Pons (tissue), 1 donor: ENCODE measurements around the gene CEP128.
A peak's percentile ranks its signal among the peaks of the same experiment; 100 is the strongest.

Source experiments
- DNase-seq: peaks from one replicate; pipeline ENCODE4 v3.0.0-alpha.2; 2016; ENCODE audit warnings: low spot score

CEP128 gene

DNA sequence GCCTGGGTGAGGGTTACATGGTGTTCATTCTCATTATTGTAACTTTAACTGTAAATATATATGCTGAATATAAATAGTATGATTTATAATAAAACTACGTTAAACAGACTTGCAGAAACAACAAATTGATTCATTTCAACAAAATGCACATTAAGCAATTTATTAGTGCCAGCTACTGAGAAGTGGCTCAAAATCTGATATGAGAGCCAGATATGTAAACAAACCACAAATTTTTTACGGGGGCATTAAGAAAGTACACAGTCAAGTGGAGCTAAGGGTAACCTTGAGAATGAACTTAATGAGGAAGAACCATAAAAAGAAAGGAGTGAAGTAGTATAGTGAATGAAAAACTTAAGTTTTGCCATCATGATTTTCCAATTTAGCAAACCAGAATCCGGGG, 40.3 kb downstream of the CEP128 start:
- DNase-seq, result no peak

DNA sequence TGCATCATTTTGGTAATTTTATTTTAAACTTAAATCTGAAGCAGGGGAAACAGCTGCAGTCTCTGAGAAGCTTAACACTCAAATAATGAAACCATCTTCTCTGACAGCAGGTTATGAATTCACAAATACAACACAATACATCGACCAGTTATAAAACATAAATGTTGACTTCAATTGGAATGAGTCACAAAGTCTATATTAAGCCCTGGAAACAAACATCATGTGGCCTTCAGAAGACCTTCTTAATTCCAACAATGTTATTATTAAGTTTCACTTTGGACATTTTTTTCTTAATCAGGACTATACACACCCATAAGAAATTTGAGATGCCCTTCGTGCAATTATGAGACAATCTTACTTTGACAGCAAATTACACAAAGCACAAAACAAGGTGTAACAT, 68.9 kb downstream of the CEP128 start:
- DNase-seq, result no peak

DNA sequence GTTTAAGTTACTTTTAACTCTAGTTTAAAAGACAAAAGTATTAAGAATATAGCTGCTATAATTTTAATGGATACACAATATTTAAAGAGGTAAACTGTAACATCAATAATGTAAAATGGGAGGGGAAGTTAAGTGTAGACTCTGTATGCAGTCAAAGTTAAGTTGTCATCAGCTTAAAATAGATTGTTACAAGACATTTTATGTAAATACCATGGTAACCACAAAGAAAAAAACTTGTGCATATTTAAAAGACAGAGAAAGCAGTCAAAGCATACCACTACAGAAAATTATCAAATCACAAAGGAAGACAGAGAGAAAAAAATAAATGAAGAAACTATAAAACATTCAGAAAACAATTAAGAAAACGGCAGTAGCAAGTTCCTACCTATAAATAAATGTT, 73.3 kb downstream of the CEP128 start:
- DNase-seq, result no peak

DNA sequence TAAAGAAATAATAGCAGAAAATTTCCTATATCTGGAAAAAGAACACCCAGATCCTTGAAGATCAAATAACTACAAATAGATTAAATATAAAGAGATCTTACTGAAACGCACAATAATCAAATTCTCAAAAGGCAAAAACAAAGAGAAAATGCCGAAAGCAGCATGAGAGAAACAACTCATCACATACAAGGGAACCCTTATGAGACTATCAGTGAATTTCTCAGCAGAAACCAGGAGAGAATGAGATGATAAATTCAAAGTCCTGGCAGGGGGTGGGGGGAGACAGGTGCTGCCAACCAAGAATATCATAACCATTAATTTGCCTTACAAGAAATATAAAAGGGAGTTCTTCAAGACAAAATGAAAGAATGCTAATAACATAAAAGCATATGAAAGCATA, 73.7 kb downstream of the CEP128 start:
- DNase-seq, result no peak

DNA sequence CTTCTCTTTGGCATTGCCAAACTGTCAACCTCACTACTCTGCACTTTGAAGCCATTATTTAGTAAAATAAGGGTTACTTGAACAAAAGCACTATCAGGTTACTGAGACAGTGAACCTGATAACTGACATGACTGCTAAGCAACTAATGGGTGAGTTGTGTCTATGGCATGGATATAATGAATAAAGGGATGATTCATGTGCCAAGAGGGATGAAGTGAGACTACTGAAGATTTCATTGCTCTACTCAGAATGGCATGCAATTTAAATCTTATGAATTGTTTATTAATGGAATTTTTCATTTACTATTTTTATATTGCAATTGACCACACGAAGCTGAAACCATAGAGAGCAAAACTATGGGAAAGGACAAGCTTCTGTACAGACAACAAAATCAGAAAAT, 74.4 kb downstream of the CEP128 start:
- no peak for DNase-seq

DNA sequence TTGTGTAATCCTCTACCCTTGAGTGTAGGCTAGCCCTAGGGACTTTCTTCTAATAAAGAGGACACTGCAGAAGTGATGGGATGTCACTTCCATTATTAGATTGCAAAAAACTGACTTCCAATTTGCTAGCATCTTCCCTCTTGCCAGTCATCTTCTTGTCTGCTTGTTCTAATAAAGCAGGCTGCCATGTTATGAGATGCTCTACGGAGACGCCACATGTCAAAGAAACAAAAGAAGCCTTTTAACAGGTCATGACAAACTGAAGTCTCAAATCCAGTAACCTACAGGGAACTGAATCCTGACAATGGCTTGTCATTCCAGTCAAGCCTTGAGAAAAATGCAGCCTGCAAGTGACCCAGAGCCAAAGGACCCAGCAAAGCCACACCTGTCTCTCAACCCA, 76.0 kb downstream of the CEP128 start:
- DNase-seq, result no peak

DNA sequence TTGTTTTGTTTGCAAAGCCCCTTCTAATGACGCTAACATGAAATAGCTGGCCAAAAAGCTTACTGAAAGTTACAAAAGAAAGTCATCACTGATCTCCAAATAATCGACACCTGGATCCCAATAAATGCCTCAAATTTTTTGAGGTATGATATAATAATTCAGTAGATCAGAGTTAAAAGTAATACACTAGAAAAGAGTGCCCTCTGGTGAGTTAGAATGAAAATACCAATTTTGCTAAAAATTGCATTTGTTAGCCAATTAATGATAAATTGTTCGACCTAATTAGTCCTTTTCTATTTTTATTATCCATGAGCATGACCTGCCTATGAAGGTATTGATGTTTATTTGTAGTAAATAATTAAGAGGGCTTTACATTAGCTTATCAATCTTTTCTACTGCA, 78.6 kb downstream of the CEP128 start:
- no peak for DNase-seq

DNA sequence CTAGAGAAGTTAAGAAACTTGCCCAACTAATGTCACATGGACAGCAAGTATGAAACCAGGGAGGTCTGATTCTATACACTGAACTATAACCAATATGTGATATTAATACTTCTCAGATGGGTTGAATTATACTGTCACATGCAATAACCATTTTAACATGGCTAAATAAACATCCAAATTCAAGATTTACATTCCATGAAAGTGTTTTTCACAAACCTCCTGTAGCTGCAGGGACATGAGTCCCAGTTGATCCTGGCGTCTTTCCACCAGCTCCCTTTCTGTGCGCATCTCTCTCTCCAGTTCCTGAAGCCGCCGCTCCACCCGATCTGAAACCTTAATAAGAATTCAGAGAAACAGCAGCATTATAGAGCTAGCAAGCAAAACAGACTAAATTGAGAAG, 79.0 kb downstream of the CEP128 start:
- DNase-seq, result no peak

DNA sequence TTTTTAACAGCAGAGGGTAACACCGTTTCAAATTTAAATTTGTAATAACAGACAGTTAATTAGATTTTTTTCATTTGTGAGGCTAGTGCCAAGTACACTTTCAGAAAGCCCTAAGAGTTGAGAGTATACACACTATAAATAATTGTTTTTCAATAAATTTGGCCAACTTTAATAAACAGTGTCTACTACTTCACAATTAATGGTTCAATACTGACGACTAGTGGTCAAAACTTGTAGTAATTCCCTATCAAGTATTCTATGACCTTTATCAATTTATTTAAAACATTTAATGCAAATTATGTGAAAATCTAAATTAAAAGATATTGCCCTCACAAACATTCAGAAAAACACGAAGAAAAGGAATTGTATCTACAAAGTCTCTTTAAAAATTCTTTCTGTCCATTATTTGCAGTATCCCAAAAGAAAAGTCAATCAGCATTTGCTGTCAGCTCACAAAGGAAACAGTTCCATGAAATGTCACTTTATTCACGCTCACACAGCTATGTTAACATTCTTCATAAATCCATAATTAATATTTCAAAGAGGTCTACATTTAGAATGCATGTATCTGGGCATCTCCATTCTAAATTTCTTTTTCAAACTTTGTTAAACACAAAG, 91.2 kb downstream of the CEP128 start:
- peak; percentile 51 for DNase-seq

DNA sequence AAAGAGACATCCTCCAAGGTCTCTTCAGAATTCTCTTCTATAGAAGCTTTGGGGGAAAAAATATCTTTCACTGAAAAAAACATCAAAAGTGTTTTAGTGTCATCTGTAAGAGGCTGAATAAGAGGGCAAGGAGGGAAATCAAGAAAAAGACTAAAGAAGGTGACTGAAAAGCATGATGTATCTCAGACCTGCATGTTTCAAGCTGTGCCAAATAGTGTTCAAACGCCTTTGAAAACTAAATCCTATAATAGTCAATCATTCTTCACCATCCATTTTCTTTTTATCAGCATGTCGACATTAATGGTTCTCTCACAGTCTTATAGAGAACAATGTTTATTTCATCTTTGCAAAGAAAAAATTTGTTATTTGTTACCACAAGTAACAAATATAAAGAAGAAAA, 94.5 kb downstream of the CEP128 start:
- DNase-seq, result no peak

DNA sequence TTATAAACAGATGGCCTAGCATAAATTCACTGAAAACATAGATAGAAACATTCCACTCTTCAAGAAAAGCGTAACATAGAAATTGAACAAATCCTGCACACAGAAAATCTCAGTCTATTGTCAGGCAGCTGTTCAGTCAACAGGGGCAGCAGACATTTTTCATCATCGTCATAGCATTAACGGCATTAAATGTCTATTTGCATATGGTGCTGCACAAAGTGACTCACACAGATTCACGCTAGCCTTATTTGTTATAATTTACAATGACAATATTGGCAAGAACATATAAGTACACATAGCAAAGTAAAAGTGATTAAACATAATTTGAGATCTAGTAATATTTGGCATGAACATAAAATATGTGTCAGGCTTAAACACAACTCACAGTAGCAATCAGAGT, 95.7 kb downstream of the CEP128 start:
- DNase-seq, result no peak

DNA sequence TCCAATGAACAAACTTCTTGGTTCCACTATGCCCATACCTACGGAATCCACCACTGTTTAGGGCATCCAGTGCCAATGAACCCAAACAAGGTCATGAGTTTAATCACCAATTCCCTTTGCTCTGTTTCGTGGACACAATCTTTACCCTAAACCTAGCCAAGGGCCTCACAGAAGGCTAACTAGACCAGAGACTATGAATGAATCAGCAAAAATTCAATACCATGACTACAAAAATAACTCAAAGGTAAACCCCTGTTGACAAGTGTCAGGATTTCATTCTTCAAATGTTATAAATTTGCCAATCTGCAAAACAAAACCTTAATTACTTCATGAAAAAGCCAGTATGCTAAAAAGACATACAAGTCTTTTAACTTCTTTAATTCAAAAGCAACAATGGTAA, 96.7 kb downstream of the CEP128 start:
- no peak for DNase-seq

DNA sequence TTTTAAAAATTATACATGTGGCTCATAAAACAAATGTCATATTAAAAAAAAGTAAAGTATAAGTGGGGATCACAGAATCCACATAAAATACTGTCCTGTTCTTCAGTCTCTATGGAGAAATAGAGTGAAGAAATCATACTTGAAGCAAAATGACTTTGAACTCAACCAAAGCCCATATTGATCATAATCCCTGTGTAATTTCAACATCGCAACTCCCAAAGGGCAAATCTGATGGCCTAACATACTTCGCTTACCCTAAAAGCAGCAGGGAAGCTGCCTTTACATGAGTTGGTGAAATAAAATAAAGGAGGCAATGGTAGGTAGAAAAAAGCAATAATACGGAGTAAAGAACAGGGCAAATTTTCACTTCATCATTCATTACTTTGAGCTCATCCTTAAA, 101.8 kb downstream of the CEP128 start:
- no peak for DNase-seq

DNA sequence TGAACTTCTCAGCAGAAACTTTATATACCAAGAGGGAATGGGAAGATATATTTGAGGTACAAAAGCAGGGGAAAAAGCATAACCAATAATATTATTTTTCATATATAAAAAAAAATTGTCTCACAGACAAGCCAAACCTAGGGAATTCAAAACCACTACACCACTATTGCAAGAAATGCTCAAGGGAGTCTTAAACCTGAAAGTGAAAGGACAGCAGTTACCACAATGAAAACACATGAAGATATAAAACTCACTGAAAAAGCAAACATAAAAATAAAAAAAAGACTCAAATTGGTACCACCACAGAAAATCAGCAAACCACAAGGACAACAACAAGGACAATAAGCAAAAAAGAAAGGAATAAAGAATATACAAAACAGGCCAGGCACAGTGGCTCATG, 131.9 kb downstream of the CEP128 start:
- no peak for DNase-seq

DNA sequence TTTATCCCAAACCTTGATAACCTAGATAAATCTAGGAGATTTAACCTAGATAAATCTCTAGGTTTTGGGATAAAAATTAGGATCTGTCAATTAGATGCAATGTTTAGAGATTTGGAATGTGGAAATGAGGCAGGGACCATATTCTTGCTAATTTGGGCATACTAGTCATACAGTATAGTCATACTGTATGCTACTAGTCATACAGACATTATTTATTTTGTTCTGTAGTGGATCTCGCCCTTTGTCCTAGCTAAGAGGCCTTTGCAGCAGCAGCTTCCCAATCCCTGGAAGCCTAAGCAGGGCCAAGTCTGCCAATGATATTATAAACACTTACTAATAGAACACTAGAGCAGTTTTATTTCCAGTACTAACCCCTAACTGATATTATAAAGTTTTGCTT, 136.4 kb downstream of the CEP128 start:
- DNase-seq, result no peak

DNA sequence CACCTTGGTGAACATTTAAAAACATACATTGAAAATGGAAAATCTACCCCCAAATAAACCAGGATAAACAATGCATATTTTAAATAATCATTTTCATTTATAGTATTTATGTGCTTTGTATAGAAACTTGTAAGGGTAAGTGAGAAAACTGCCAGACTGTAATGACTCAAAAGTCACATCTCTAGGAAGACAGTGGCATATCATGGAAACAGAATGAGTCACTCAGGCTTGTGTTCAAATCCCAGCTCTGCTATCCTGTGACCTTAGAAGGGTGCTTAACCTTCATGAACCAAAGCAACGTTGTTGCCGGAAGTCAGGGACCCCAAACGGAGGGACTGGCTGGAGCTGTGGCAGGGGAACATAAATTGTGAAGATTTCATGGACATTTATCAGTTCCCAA, 142.7 kb downstream of the CEP128 start:
- DNase-seq, result no peak

DNA sequence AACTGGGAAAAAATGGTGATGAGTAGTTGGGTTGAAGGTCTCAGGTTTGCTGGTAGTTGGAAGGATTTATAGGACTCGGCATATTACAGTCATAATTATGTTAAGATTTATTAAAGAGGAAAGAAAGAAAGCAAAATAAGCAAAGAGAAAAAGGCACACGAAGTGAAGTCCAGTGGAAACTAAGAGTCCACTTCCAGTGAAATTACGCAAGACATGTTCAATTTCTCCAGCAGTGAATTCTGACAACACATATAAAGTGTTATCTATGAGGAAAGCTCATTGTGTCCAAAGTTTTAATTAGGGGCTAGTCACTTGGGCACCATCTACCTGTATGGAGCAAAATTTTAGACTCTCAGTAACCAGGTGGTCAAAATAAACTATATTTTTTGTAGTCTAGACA, 143.3 kb downstream of the CEP128 start:
- DNase-seq, result no peak

DNA sequence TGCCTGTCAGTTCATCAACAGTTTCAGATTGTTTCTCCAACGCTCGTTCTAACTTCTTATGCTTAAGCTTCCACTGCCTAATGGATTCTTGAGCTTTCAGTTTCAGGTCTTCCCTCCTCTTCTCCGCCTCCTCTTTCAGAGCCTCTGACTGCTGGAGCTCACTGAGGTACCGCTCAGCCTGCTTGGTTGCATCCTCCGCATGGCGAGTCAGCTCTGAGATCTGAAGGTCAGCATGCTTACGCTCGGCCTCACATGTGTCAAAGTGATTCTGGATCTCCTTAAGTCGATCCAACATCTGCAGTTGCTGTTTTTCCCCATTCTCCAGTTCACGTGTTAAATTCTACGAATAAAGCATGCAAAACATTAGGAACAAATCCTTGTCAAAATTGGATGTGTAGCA, 148.8 kb downstream of the CEP128 start:
- DNase-seq, result no peak

DNA sequence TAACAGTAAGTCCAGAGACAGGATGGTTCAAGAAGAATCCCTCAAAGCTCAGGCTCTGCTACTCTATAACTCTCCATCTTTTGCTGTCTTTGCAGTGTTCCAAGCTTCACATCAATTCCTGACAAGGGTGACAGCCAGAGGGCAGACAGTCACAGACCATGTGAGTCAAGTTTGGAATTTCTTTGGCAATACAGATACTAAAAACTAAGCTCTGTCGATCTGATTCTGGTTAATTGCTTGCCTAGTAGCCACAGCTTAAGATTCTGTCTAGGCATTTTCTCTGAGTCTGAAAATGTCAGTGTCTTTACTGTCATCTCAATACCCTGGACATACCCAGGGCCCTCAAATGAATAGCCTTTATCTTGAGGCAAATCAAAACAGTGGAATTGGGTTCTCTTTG, 153.7 kb downstream of the CEP128 start:
- no peak for DNase-seq

DNA sequence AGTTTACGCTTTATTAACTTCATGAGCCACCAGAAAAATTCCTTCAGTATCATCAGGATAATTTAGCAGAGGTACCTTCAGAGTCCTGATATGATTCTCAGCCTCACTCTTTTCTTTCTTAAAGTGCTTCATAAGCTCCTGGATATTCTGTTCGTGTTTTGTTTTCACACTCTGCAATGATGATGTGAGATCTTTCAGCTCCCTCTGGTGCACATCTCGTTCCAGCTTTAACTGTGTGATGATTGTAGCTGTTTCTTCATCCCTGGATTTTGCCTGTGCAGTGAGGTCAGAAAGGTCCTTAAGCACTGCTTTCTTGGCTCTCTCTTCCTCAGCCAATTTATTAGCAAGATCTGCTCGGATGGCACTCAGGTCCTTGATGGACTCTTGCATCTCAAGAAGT, 156.7 kb downstream of the CEP128 start:
- peak; percentile 67 for DNase-seq

DNA sequence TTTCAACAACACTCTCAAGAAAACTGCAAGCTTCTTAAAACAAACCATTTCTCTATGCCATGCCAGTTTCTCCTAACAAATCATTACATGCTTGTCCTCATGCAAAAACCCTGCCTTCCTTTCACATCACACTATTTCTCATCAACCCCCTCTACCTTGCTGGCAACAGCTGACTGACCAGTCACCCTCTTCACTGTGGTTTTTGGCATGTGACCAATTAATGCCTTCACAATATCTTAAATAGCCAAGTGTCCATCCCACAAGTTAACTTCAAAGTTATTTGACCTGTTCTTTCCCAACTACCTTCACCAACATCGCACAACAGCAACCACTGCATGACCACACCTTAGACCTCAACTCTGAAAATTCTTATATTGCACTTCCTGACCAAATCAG, 159.6 kb downstream of the CEP128 start:
- DNase-seq, result no peak

DNA sequence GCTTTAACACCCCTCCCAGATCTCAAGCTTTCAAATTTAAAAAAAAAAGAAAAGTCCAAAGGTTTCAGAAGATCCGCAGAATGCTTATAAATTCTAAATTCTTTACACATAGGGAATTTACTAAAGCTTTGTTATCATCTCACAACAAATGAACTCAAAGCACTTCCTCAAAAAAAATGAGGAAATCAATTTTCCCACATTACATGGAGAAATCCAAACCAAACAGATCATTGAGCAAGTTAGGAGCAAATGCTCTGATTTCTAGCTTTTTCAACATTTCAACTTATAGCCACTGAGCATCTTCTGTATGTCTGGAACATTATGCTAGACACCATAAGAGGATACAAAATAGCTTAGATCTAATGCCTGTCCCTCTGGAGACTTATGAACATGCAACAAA, 161.0 kb downstream of the CEP128 start:
- no peak for DNase-seq

DNA sequence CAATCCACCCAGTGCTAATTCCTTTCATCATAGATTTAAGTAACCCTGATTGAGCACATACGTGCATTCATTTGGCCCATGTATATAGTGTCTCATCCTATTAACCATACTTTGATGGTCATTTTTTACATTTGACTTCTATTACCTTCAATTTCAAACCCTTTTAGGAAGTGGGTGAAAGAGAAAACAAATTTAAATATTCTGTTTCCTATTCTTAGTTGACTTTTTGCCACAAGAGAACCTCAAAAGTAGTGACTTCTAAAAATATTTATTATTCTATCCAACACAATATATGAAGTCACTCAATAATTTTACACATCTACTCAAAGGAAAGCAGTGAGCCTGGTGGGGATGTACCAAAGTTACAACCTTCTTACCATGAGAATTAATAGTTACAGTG, 164.9 kb downstream of the CEP128 start:
- no peak for DNase-seq

DNA sequence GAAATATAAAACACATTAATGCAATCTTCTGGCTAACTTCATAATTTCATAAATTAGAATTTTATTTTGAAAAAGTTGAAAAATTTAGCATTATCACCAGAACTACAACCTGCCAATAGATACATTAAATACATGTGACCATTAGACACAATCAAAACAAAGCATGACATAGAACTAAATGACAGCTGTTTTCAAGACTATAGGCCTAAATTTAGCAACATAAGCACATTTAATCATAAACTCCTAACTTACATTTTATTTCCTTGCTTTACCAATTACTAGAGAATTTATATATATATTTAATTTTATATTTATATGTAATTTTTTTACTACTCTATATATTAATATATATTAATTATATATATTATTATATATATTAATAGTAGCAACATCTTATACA, 165.4 kb downstream of the CEP128 start:
- DNase-seq, result no peak

DNA sequence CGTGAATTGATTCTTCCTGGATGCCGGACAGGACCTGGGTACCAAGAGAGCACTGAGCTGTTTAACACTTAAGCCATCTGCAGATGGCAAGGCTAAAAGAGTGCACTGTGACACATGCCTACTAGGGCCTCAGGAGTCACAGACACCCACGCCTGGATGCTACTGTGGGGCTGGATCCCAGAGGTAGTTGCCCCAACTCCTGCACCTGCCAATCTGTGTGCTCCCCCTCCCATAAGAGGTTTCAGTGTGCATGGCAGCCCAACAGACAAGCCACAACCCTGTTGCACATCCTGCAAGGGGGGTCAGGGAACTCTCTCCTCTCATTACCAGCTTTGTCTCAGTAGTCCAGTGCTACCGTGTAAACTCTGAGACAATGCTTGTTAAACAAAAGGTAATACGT, 169.0 kb downstream of the CEP128 start:
- no peak for DNase-seq
